Astrocyte (in vitro differentiated cells and primary cell): Measurements from ENCODE around the gene GPATCH3.

Experiments
- EZH2 ChIP-seq: IDR thresholded peaks from 2 replicates; pipeline ENCODE4 v1.6.1; 2012; ENCODE audit warnings: mild to moderate bottlenecking, low read length, inconsistent platforms; ENCODE audit not compliant: insufficient read depth
- TF ChIP-seq, protein P1 (sequence below): IDR thresholded peaks from 2 replicates; pipeline ENCODE4 v1.5.1; 2011; ENCODE audit warnings: low read depth, mild to moderate bottlenecking, inconsistent platforms, low read length, moderate library complexity; ENCODE audit not compliant: insufficient read depth

- TF ChIP-seq, protein P1, sequence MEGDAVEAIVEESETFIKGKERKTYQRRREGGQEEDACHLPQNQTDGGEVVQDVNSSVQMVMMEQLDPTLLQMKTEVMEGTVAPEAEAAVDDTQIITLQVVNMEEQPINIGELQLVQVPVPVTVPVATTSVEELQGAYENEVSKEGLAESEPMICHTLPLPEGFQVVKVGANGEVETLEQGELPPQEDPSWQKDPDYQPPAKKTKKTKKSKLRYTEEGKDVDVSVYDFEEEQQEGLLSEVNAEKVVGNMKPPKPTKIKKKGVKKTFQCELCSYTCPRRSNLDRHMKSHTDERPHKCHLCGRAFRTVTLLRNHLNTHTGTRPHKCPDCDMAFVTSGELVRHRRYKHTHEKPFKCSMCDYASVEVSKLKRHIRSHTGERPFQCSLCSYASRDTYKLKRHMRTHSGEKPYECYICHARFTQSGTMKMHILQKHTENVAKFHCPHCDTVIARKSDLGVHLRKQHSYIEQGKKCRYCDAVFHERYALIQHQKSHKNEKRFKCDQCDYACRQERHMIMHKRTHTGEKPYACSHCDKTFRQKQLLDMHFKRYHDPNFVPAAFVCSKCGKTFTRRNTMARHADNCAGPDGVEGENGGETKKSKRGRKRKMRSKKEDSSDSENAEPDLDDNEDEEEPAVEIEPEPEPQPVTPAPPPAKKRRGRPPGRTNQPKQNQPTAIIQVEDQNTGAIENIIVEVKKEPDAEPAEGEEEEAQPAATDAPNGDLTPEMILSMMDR, result no peak
- TF ChIP-seq EZH2, result no peak
These were observed 9.7 kb upstream of the GPATCH3 start for GRCh38 chr1:26909951-26910342.
